Ovary (tissue), 9 donors: ENCODE data around the gene CLDN19. TPM values are rescaled to one million over a fixed set of nuclear protein-coding genes. Genes with fewer than 3 reads are reported as not detected.

ENCODE experiments used
- DNase-seq, 5 donors: peaks; one replicate each; pipeline ENCODE4 v3.0.0-alpha.2; 2019 to 2020
- H3K27ac ChIP-seq, 2 donors: fragments of 200-600 bp; one replicate each; pipeline versions ENCODE4 v1.5.1 to v1.8.0; 2019 to 2022
- H3K27me3 ChIP-seq: fragments of 200-600 bp; one replicate; pipeline ENCODE4 v1.8.0; 2022
- H3K36me3 ChIP-seq: fragments of 200-600 bp; sonication (generic); one replicate; pipeline ENCODE4 v1.5.1; 2019
- H3K4me1 ChIP-seq: one replicate; pipeline ENCODE4 v1.8.1; 2013; ENCODE audit warnings: mild to moderate bottlenecking, moderate library complexity; ENCODE audit not compliant: insufficient read depth
- H3K4me3 ChIP-seq: fragments of 200-600 bp; sonication (generic); one replicate; pipeline ENCODE4 v1.5.1; 2017
- H3K9me3 ChIP-seq, 2 donors: fragments of 200-600 bp in 1 of 2; sonication (generic) in 1 of 2; one replicate each; pipeline versions ENCODE4 v1.5.1 to v1.8.1; 2013 to 2019; ENCODE audit warnings: mild to moderate bottlenecking in 1 of 2, moderate library complexity in 1 of 2
- EP300 ChIP-seq: sonication (generic); formaldehyde crosslinking; IDR thresholded peaks from one replicate; pipeline ENCODE4 v1.6.1; 2017; ENCODE audit warnings: antibody characterized with exemption
- POLR2A ChIP-seq: fragments of 450-650 bp; IDR thresholded peaks from one replicate; pipeline ENCODE4 v1.6.1; 2017; ENCODE audit warnings: antibody characterized with exemption, mild to moderate bottlenecking, moderate library complexity
- WGBS, 3 donors: extraction: QIAGEN DNeasy Blood & Tissue Kit in 1 of 3; methylation state at CpG; one replicate each; pipeline versions ENCODE4 v1.1.5 to v1.1.7; 2013 to 2017; 5-methylcytosine and 5-hydroxymethylcytosine counted together
- intact Hi-C, 4 donors: fragments of 100-400 bp; cut with DNase I; formaldehyde crosslinking; loops; one replicate each; pipeline versions ENCODE4 v1.11.0 to v1.15.1; 2022 to 2023
- polyA plus RNA-seq, 2 donors: library from polyadenylated mRNA; stranded (reverse); fragments of 200-250 nt in 1 of 2; fragments of 350-450 nt in 1 of 2; fragmentation: Illumina TruSeq in 1 of 2; extraction: RNeasy Lipid Tissue Mini Kit (QIAGEN cat#74804) in 1 of 2; gene quantifications; one replicate each; pipeline ENCODE4 v1.2.3, GENCODE V29; 2013 to 2014
- total RNA-seq, 7 donors: library from RNA; depleted of rRNA in 2 of 7; stranded (reverse); fragments of >200 nt in 2 of 7; fragmentation: NEBNext Ultra II Directional in 3 of 7; extraction: Animal tissue kit (Norgen Biotek cat#: 25700) in 3 of 7; gene quantifications; one replicate each; pipeline versions ENCODE4 v1.1.0 to v1.2.4, GENCODE V29; 2016 to 2023
- TF ChIP-seq, protein P1 (sequence below), 3 donors: fragments of 450-650 bp in 2 of 3; fragments of 200-600 bp in 1 of 3; IDR thresholded peaks; one replicate each; pipeline versions ENCODE4 v1.5.1 to v1.8.0; 2016 to 2022; ENCODE audit warnings: antibody characterized with exemption in 3 of 3, mild to moderate bottlenecking in 1 of 3
- donor health status: DM: no; HTN: no; CAD: no; lungs with moderate emphysema.
- donor health status: DM: no; HTN: no; CAD: no.
- donor health status: Bipolar disorder and iron deficiency.
- donor health status: DM: yes; HTN: yes; CAD: no.
- donor health status: DM: no; HTN: no; CAD: no.
- donor health status: DM: yes; HTN: yes; CAD: no.

The CLDN19 gene
- total and polyA plus RNA-seq, 9 donors: 0.07 to 0.52 (median 0.24) TPM; not detected in 6

DNA sequence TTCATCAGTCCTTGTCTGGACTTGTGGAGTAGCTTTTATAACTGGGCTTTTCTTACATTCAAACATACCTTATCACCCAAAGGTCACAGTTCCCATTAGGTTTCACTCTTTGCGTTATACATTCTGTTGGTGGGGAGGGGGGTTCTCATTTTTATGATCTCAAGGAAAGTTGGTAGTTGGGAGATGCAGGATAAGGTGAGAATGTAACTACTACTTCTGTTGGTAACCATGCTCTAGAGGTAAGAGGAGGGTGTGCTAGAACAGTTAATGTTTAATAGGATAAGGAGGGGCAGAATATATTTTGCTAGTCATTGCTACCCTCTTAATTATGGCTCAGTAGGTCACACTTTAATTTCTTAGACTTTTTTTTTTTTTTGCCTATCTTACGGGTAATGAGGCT, 47.1 kb downstream of the CLDN19 start:
- 83 to 85% (median 85%) methylated on average over 2 of the region's 2 CpGs for WGBS, 3 donors

DNA sequence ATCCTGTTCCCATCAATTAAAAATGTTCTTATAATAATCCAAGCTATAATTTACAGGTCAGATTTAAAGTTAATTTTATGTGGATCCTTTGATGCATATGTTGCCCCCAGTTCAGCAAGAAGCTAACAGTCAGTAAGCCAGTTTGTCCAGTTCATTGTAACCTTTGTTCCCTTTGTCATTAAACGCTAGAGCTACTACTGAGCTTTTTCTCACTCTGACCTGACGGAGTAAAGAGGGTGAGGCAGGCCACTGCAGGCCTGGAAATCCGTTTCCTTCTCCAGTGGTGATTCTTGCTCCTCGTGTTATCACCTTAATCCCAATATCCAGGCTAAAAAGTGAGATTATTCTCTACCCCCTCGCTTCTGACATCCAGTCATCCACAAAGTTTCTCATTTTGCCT, 47.6 kb downstream of the CLDN19 start:
- intact Hi-C loops: no loop called here
- Histone ChIP-seq H3K27ac (no peak overlapping the region), H3K27me3 (no peaks in the 10 kb centered on the region), H3K4me1 (peaks cover 13% of the 10 kb centered on the region), H3K4me3 (no peak overlapping the region), H3K9me3 (no peaks in the 10 kb centered on the region), H3K36me3 (no peaks in the 10 kb centered on the region)
- no peak for DNase-seq
- TF ChIP-seq POLR2A: no peak
- no peak for TF ChIP-seq EP300
- TF ChIP-seq, protein P1, sequence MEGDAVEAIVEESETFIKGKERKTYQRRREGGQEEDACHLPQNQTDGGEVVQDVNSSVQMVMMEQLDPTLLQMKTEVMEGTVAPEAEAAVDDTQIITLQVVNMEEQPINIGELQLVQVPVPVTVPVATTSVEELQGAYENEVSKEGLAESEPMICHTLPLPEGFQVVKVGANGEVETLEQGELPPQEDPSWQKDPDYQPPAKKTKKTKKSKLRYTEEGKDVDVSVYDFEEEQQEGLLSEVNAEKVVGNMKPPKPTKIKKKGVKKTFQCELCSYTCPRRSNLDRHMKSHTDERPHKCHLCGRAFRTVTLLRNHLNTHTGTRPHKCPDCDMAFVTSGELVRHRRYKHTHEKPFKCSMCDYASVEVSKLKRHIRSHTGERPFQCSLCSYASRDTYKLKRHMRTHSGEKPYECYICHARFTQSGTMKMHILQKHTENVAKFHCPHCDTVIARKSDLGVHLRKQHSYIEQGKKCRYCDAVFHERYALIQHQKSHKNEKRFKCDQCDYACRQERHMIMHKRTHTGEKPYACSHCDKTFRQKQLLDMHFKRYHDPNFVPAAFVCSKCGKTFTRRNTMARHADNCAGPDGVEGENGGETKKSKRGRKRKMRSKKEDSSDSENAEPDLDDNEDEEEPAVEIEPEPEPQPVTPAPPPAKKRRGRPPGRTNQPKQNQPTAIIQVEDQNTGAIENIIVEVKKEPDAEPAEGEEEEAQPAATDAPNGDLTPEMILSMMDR (IDR thresholded peaks at IDR 0.05): no peak
- 48 to 54% (median 49%) methylated on average over 5 of the region's 5 CpGs for WGBS, 3 donors

More for the DNA sequence above, 47.1 kb downstream of the CLDN19 start:
- TF ChIP-seq, protein P1 (IDR thresholded peaks at IDR 0.05): no peak
- TF ChIP-seq EP300 (no peak), POLR2A (no peak)
- Histone ChIP-seq H3K4me1 (peaks cover 11% of the 10 kb centered on the region), H3K36me3 (no peaks in the 10 kb centered on the region), H3K4me3 (no peak overlapping the region), H3K9me3 (no peaks in the 10 kb centered on the region), H3K27ac (no peak overlapping the region), H3K27me3 (no peaks in the 10 kb centered on the region)
- no peak for DNase-seq
- intact Hi-C loops: no loop called here

DNA sequence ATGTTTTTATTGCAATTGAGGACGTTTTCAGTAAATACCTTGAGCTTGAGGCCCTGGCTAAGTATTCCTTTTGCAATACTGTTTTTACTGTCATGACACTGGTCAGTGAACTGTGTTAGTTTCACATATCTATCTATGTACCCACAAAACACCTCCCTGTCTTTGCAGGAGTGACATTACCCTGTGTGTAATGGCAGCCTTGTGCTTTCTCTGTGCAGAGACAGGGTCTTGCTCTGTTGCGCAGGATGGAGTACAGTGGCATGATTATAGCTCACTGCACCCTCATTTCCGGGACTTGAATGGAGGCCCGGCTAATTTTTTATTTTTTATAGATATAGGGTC, 48.9 kb downstream of the CLDN19 start:
- no peak overlapping the region for H3K4me3 ChIP-seq
- no peaks in the 10 kb centered on the region for H3K36me3 ChIP-seq
- 59 to 70% (median 62%) methylated on average over 4 of the region's 4 CpGs for WGBS, 3 donors
- peaks cover 18% of the 10 kb centered on the region for H3K4me1 ChIP-seq
- H3K27ac ChIP-seq: no peak overlapping the region
- intact Hi-C loops: no loop called here
- DNase-seq: no peak
- TF ChIP-seq POLR2A: no peak
- TF ChIP-seq EP300: no peak
- TF ChIP-seq, protein P1 (IDR thresholded peaks at IDR 0.05): no peak
- H3K27me3 ChIP-seq: no peaks in the 10 kb centered on the region
- no peaks in the 10 kb centered on the region for H3K9me3 ChIP-seq

DNA sequence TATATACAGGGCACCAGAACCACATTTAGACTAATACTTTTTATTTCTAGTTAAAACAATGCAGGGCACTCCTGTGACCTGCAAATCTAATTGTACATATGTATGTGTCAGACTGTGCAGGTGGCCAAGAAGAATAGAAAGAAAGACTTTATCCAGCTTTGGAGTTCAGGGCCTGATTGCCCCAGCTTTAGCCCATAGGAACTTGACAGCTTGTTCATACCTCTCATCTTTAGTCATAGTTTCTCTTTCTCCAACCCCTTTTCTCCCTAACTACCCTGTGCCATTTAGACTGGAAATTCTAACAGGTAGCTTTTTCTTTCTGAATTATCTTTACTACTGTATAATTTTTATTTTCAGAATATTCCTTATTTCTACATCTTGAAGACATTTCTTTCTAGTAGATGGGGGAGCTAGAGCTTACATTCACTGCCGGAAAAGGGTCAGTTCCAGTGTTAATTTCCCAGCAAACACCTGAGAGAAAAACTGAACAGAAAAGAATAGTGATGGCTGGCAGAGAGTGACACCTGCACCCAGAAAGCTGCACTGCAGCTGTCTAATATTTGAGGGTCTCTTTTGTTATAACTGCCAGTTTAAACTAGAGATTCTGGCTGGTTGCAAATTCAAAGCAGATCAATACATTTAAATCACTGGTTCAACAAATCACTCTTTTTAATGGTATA, 49.4 kb downstream of the CLDN19 start:
- H3K36me3 ChIP-seq: no peaks in the 10 kb centered on the region
- intact Hi-C loops: no loop called here
- H3K4me3 ChIP-seq: no peak overlapping the region
- no peaks in the 10 kb centered on the region for H3K27me3 ChIP-seq
- DNase-seq: no peak
- peaks cover 18% of the 10 kb centered on the region for H3K4me1 ChIP-seq
- 71 to 92% (median 84%) methylated on average over 1 of the region's 1 CpG for WGBS, 3 donors
- no peaks in the 10 kb centered on the region for H3K9me3 ChIP-seq
- TF ChIP-seq, protein P1 (IDR thresholded peaks at IDR 0.05): no peak
- TF ChIP-seq EP300: no peak
- no peak for TF ChIP-seq POLR2A
- H3K27ac ChIP-seq: no peak overlapping the region
